ENCODE measurements around the gene CRTC1.

GRCh38 chr19:18762125-18763023 is 78.9 kb downstream of the CRTC1 start:
- TF ChIP-seq, protein P1, sequence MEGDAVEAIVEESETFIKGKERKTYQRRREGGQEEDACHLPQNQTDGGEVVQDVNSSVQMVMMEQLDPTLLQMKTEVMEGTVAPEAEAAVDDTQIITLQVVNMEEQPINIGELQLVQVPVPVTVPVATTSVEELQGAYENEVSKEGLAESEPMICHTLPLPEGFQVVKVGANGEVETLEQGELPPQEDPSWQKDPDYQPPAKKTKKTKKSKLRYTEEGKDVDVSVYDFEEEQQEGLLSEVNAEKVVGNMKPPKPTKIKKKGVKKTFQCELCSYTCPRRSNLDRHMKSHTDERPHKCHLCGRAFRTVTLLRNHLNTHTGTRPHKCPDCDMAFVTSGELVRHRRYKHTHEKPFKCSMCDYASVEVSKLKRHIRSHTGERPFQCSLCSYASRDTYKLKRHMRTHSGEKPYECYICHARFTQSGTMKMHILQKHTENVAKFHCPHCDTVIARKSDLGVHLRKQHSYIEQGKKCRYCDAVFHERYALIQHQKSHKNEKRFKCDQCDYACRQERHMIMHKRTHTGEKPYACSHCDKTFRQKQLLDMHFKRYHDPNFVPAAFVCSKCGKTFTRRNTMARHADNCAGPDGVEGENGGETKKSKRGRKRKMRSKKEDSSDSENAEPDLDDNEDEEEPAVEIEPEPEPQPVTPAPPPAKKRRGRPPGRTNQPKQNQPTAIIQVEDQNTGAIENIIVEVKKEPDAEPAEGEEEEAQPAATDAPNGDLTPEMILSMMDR (IDR thresholded peaks at IDR 0.05; ENCODE audit: borderline replicate concordance, extremely low read depth, low read length, poor library complexity, severe bottlenecking): no peak
- TF ChIP-seq EZH2 (IDR thresholded peaks at IDR 0.05; ENCODE audit: borderline replicate concordance, low read depth, low read length, severe bottlenecking): no peak
